RWPE1 (cell line): ENCODE data around the gene DROSHA.
"Not testable (repeated sequence)": the region's sequence is repeated elsewhere in the genome, so short reads cannot be mapped to it uniquely, and the experiment has no call there.

ENCODE experiments used
- CTCF ChIA-PET: fragments of 350-600 bp; sonication (Branson Sonifier 250); formaldehyde crosslinking; extraction: SDS; loops from one replicate; lab custom pipeline; 2021; lab: Yijun Ruan, JAX
- POLR2A ChIA-PET: fragments of 400-600 bp; formaldehyde crosslinking; extraction: SDS; loops from one replicate; lab custom pipeline; 2020; ENCODE audit warnings: antibody characterized with exemption; ENCODE audit not compliant: low non-redundant PET; lab: Yijun Ruan, JAX
- DNase-seq: peaks from one replicate; pipeline ENCODE4 v3.0.0; 2012; ENCODE audit warnings: low spot score
- H3K27ac ChIP-seq: fragments of 450-650 bp; 2 replicates; pipeline ENCODE4 v1.5.1; 2017
- CTCF ChIP-seq: fragments of 450-650 bp; conservative IDR thresholded peaks from 2 replicates; pipeline ENCODE4 v1.5.1; 2017; ENCODE audit warnings: low read depth, mild to moderate bottlenecking

DROSHA gene

GRCh38 chr5:31553863-31554262 lies 22.0 kb upstream of the DROSHA start:
- no peak overlapping the region for H3K27ac ChIP-seq
- CTCF ChIA-PET, result no interaction called here
- no peak for DNase-seq
- POLR2A ChIA-PET, result no interaction called here
- TF ChIP-seq CTCF, result no peak

- CTCF ChIA-PET, result interaction anchor here (0.6 kb wide), 1 partner anchor 1155 kb away, joined by 6 read pairs; no protein-coding TSS in a partner anchor
- no peak for TF ChIP-seq CTCF
- no peak overlapping the region for H3K27ac ChIP-seq
- no peak for DNase-seq
- POLR2A ChIA-PET, result no interaction called here
Observed at GRCh38 chr5:31551878-31552277, 20.0 kb upstream of the DROSHA start.

GRCh38 chr5:31549114-31549513 lies 17.2 kb upstream of the DROSHA start:
- CTCF ChIA-PET, POLR2A ChIA-PET, DNase-seq, H3K27ac ChIP-seq: not testable (repeated sequence)

GRCh38 chr5:31537851-31538250 lies 6.0 kb upstream of the DROSHA start:
- no peak for DNase-seq
- no peak overlapping the region for H3K27ac ChIP-seq
- no peak for TF ChIP-seq CTCF
- POLR2A ChIA-PET, result no interaction called here
- CTCF ChIA-PET, result no interaction called here

GRCh38 chr5:31537349-31537748 lies 5.5 kb upstream of the DROSHA start:
- TF ChIP-seq CTCF, result no peak
- no peak for DNase-seq
- ChIA-PET POLR2A (no interaction called here), CTCF (no interaction called here)
- no peak overlapping the region for H3K27ac ChIP-seq

GRCh38 chr5:31536873-31537272 lies 5.0 kb upstream of the DROSHA start:
- no peak for DNase-seq
- ChIA-PET CTCF (interaction anchor here (0.7 kb wide), 1 partner anchor 669 kb away, joined by 3 read pairs; no protein-coding TSS in a partner anchor), POLR2A (no interaction called here)

More at GRCh38 chr5:31536873-31537272, 5.0 kb upstream of the DROSHA start:
- TF ChIP-seq CTCF, result no peak
- H3K27ac ChIP-seq, result no peak overlapping the region
